CD4-positive, alpha-beta T cell (primary cell): ENCODE measurements around the gene PARD3B. TPM values are rescaled to one million over a fixed set of nuclear protein-coding genes. Genes with fewer than 3 reads are reported as not detected.

Experiments
- ATAC-seq: fragments of 200-7000 bp; cut with Tn5 transposase; one replicate; pipeline ENCODE4 v1.10.0; 2022; ENCODE audit warnings: mild to moderate bottlenecking; ENCODE audit not compliant: poor library complexity
- CTCF ChIA-PET: fragments of 350-600 bp; sonication (Branson Sonifier 250); formaldehyde crosslinking; loops from one replicate; lab custom pipeline; 2021; ENCODE audit warnings: antibody characterized with exemption, inconsistent platforms; lab: Charles Lee
- POLR2A ChIA-PET: fragments of 350-600 bp; sonication (Branson Sonifier 250); formaldehyde crosslinking; loops from one replicate; lab custom pipeline; 2021; ENCODE audit warnings: antibody characterized with exemption, inconsistent platforms; lab: Charles Lee
- DNase-seq, 14 experiments: peaks; one replicate each; pipeline ENCODE4 v3.0.0-alpha.2; 2013 to 2020; ENCODE audit warnings: mixed read lengths in 2 of 14
- H3K27ac ChIP-seq, 2 donors: one replicate each; pipeline versions ENCODE4 v1.5.1 to v1.7.0; 2013; ENCODE audit warnings: low read length in 2 of 2, low read depth in 1 of 2, mild to moderate bottlenecking in 1 of 2
- H3K27me3 ChIP-seq, 2 experiments: 1 replicate in 1 of 2; 2 replicates in 1 of 2; pipeline versions ENCODE4 v1.6.1 to v1.7.0; 2013; ENCODE audit warnings: low read length in 2 of 2, control low read depth in 1 of 2, mild to moderate bottlenecking in 1 of 2, moderate library complexity in 1 of 2; ENCODE audit not compliant: insufficient read depth in 2 of 2, control insufficient read depth in 1 of 2
- H3K36me3 ChIP-seq: one replicate; pipeline ENCODE4 v1.6.1; 2013; ENCODE audit warnings: low read length, control low read depth; ENCODE audit not compliant: insufficient read depth
- H3K4me1 ChIP-seq: one replicate; pipeline ENCODE4 v1.6.1; 2013; ENCODE audit warnings: low read length, control low read depth; ENCODE audit not compliant: insufficient read depth
- H3K4me3 ChIP-seq: one replicate; pipeline ENCODE4 v1.5.1; 2013; ENCODE audit warnings: mild to moderate bottlenecking, low read length, moderate library complexity
- H3K9me3 ChIP-seq, 2 experiments: 1 replicate in 1 of 2; 2 replicates in 1 of 2; pipeline versions ENCODE4 v1.6.1 to v1.7.0; 2013; ENCODE audit warnings: low read length in 2 of 2, mild to moderate bottlenecking in 2 of 2, control low read depth in 1 of 2, moderate library complexity in 1 of 2; ENCODE audit not compliant: control insufficient read depth in 1 of 2, insufficient read depth in 1 of 2
- H3K27ac Mint-ChIP-seq: one replicate; pipeline ENCODE4 v1.8.0; 2020; ENCODE audit warnings: mixed read lengths
- H3K27me3 Mint-ChIP-seq: one replicate; pipeline ENCODE4 v1.8.0; 2021; ENCODE audit warnings: mixed read lengths
- H3K36me3 Mint-ChIP-seq: one replicate; pipeline ENCODE4 v1.8.0; 2021; ENCODE audit warnings: low read depth, mixed read lengths
- H3K4me1 Mint-ChIP-seq: one replicate; pipeline ENCODE4 v1.8.0; 2021; ENCODE audit warnings: low read depth, mixed read lengths
- H3K4me3 Mint-ChIP-seq: one replicate; pipeline ENCODE4 v1.8.0; 2020; ENCODE audit warnings: mild to moderate bottlenecking, mixed read lengths
- H3K9me3 Mint-ChIP-seq: one replicate; pipeline ENCODE4 v1.8.0; 2020; ENCODE audit warnings: mixed read lengths
- CTCF ChIP-seq: fragments of 200-600 bp; IDR thresholded peaks from one replicate; pipeline ENCODE4 v1.8.0; 2022; ENCODE audit warnings: antibody characterized with exemption, mild to moderate bottlenecking
- intact Hi-C, 2 experiments: fragments of 100-400 bp; cut with DNase I in 1 of 2; cut with micrococcal nuclease in 1 of 2; formaldehyde crosslinking; loops; one replicate each; pipeline versions ENCODE4 v1.15.1 to v1.9.0; 2023 to 2025; cut with DNase I, micrococcal nuclease
- total RNA-seq, 174 experiments: library from RNA in 2 of 174; stranded (reverse) in 2 of 174; gene quantifications; one replicate each; pipeline ENCODE4 v1.2.3 and lab custom pipeline; 2021 to 2026

The PARD3B gene
- total RNA-seq, 2 experiments from 2014 or later: 0.87 to 1.9 TPM

- Histone ChIP-seq H3K4me3 (no peak overlapping the region), H3K27ac (no peak overlapping the region), H3K4me1 (no peaks in the 10 kb centered on the region), H3K27me3 (peaks cover 0 to 2% of the 10 kb centered on the region in 2 experiments), H3K9me3 (no peaks in the 10 kb centered on the region), H3K36me3 (no peaks in the 10 kb centered on the region)
- no peak overlapping the region for H3K4me3 Mint-ChIP-seq
- DNase-seq (no peak), ATAC-seq (no peak)
- intact Hi-C loops: loop anchor here in 1 of 2 experiments (10.0 kb wide), 1 partner anchor 1128 kb away; no protein-coding TSS in a partner anchor
- H3K27ac Mint-ChIP-seq: no peak overlapping the region
- TF ChIP-seq CTCF: no peak
- H3K9me3 Mint-ChIP-seq: no peaks in the 10 kb centered on the region
- no peaks in the 10 kb centered on the region for H3K27me3 Mint-ChIP-seq
- H3K4me1 Mint-ChIP-seq: no peaks in the 10 kb centered on the region
- H3K36me3 Mint-ChIP-seq: no peaks in the 10 kb centered on the region
- POLR2A ChIA-PET: no interaction called here
- CTCF ChIA-PET: no interaction called here
Measured at GRCh38 chr2:205453202-205453601, 907.9 kb downstream of the PARD3B start.

GRCh38 chr2:205456682-205457081 lies 911.4 kb downstream of the PARD3B start:
- TF ChIP-seq CTCF: no peak
- no peak overlapping the region for H3K4me3 ChIP-seq
- H3K27ac Mint-ChIP-seq: no peak overlapping the region
- DNase-seq: no peak
- peaks cover 3% of the 10 kb centered on the region for H3K27me3 Mint-ChIP-seq
- no peak overlapping the region for H3K4me3 Mint-ChIP-seq
- ChIA-PET POLR2A (no interaction called here), CTCF (no interaction called here)
- no peaks in the 10 kb centered on the region for H3K9me3 ChIP-seq
- H3K36me3 ChIP-seq: no peaks in the 10 kb centered on the region
- intact Hi-C loops: loop anchor here in 1 of 2 experiments (10.0 kb wide), 1 partner anchor 1132 kb away; no protein-coding TSS in a partner anchor
- H3K27ac ChIP-seq: no peak overlapping the region
- no peak for ATAC-seq
- H3K4me1 Mint-ChIP-seq: no peaks in the 10 kb centered on the region
- H3K9me3 Mint-ChIP-seq: no peaks in the 10 kb centered on the region
- no peaks in the 10 kb centered on the region for H3K27me3 ChIP-seq
- no peaks in the 10 kb centered on the region for H3K4me1 ChIP-seq
- no peaks in the 10 kb centered on the region for H3K36me3 Mint-ChIP-seq

- Mint-ChIP-seq H3K9me3 (no peaks in the 10 kb centered on the region), H3K4me1 (no peaks in the 10 kb centered on the region), H3K4me3 (no peak overlapping the region), H3K27ac (no peak overlapping the region), H3K36me3 (no peaks in the 10 kb centered on the region), H3K27me3 (peaks cover 6% of the 10 kb centered on the region)
- ChIA-PET POLR2A (no interaction called here), CTCF (no interaction called here)
- no peaks in the 10 kb centered on the region for H3K9me3 ChIP-seq
- H3K36me3 ChIP-seq: no peaks in the 10 kb centered on the region
- DNase-seq: no peak
- no peaks in the 10 kb centered on the region for H3K4me1 ChIP-seq
- H3K4me3 ChIP-seq: no peak overlapping the region
- H3K27ac ChIP-seq: no peak overlapping the region
- intact Hi-C loops: no loop called here
- TF ChIP-seq CTCF: no peak
- no peak for ATAC-seq
- no peaks in the 10 kb centered on the region for H3K27me3 ChIP-seq
Measured at GRCh38 chr2:205460217-205460616, 914.9 kb downstream of the PARD3B start.
